Caco-2 (cell line): ENCODE results near the gene FCAMR. TPM values are rescaled to one million over a fixed set of nuclear protein-coding genes. Genes with fewer than 3 reads are reported as not detected.

Experiments used
- BruUV-seq: library from RNA; stranded (reverse); fragments of 400-500 nt; replicated peaks from 2 replicates; lab custom pipeline; 2021; lab: Mats Ljungman, UMichigan
- CTCF ChIA-PET: fragments of 300-600 bp; sonication (Branson Sonifier 250); formaldehyde crosslinking; loops from one replicate; lab custom pipeline; 2022; ENCODE audit warnings: antibody characterized with exemption; lab: Charles Lee
- POLR2A ChIA-PET: fragments of 300-600 bp; sonication (Branson Sonifier 250); formaldehyde crosslinking; loops from one replicate; lab custom pipeline; 2022; ENCODE audit warnings: antibody characterized with exemption; lab: Charles Lee
- DNase-seq, 2 experiments: peaks; one replicate each; pipeline versions ENCODE4 v3.0.0 to v3.0.0-alpha.2; 2020 to 2022
- H3K27me3 ChIP-seq: replicated peaks from 2 replicates; pipeline ENCODE4 v1.6.0; 2011; ENCODE audit warnings: low read length; ENCODE audit not compliant: control insufficient read depth, insufficient read depth
- H3K36me3 ChIP-seq: 2 replicates; pipeline ENCODE4 v1.5.1; 2011; ENCODE audit warnings: low read length; ENCODE audit not compliant: control insufficient read depth, insufficient read depth
- H3K4me1 ChIP-seq: fragments of 250-450 bp; sonication (Bioruptor Pico); 2 replicates; pipeline ENCODE4 v1.5.1; 2020; ENCODE audit warnings: mild to moderate bottlenecking
- H3K4me3 ChIP-seq: 2 replicates; pipeline ENCODE4 v1.5.1; 2011; ENCODE audit warnings: low read depth, mild to moderate bottlenecking, control low read depth, low read length
- H3K9me3 ChIP-seq: fragments of 250-450 bp; sonication (Bioruptor Pico); 2 replicates; pipeline ENCODE4 v1.5.1; 2020; ENCODE audit warnings: mild to moderate bottlenecking, moderate library complexity
- H3K27ac Mint-ChIP-seq: one replicate; pipeline ENCODE4 v1.8.0; 2022; ENCODE audit warnings: mixed read lengths; ENCODE audit not compliant: unreplicated experiment
- H3K27me3 Mint-ChIP-seq: one replicate; pipeline ENCODE4 v1.8.0; 2022; ENCODE audit warnings: mixed read lengths; ENCODE audit not compliant: insufficient read depth, unreplicated experiment
- H3K36me3 Mint-ChIP-seq: one replicate; pipeline ENCODE4 v1.8.0; 2022; ENCODE audit warnings: mild to moderate bottlenecking, mixed read lengths; ENCODE audit not compliant: insufficient read depth, unreplicated experiment
- H3K4me1 Mint-ChIP-seq: one replicate; pipeline ENCODE4 v1.8.0; 2022; ENCODE audit warnings: low read depth, mixed read lengths; ENCODE audit not compliant: unreplicated experiment
- H3K4me3 Mint-ChIP-seq: one replicate; pipeline ENCODE4 v1.8.0; 2022; ENCODE audit warnings: mild to moderate bottlenecking, moderate library complexity, mixed read lengths; ENCODE audit not compliant: unreplicated experiment
- H3K9me3 Mint-ChIP-seq: one replicate; pipeline ENCODE4 v1.8.0; 2022; ENCODE audit warnings: mixed read lengths; ENCODE audit not compliant: unreplicated experiment
- CTCF ChIP-seq, 2 experiments: fragments of 200-600 bp in 1 of 2; IDR thresholded peaks; 1 replicate in 1 of 2; 2 replicates in 1 of 2; pipeline versions ENCODE4 v1.5.1 to v1.8.0; 2011 to 2022; ENCODE audit warnings: antibody characterized with exemption in 1 of 2, control low read depth in 1 of 2, inconsistent platforms in 1 of 2, low read depth in 1 of 2, low read length in 1 of 2, mild to moderate bottlenecking in 1 of 2, moderate library complexity in 1 of 2; ENCODE audit not compliant: insufficient read depth in 1 of 2, severe bottlenecking in 1 of 2, unreplicated experiment in 1 of 2
- intact Hi-C: fragments of 100-400 bp; cut with micrococcal nuclease; formaldehyde crosslinking; loops from one replicate; pipeline ENCODE4 v1.10.0; 2022; ENCODE audit not compliant: unreplicated experiment
- total RNA-seq: library from RNA; stranded (reverse); gene quantifications from 2 replicates; pipeline ENCODE4 v1.2.3, GENCODE V29; 2022

Gene FCAMR
- total RNA-seq, 1 experiment from 2014 or later = 0.18 TPM

DNA sequence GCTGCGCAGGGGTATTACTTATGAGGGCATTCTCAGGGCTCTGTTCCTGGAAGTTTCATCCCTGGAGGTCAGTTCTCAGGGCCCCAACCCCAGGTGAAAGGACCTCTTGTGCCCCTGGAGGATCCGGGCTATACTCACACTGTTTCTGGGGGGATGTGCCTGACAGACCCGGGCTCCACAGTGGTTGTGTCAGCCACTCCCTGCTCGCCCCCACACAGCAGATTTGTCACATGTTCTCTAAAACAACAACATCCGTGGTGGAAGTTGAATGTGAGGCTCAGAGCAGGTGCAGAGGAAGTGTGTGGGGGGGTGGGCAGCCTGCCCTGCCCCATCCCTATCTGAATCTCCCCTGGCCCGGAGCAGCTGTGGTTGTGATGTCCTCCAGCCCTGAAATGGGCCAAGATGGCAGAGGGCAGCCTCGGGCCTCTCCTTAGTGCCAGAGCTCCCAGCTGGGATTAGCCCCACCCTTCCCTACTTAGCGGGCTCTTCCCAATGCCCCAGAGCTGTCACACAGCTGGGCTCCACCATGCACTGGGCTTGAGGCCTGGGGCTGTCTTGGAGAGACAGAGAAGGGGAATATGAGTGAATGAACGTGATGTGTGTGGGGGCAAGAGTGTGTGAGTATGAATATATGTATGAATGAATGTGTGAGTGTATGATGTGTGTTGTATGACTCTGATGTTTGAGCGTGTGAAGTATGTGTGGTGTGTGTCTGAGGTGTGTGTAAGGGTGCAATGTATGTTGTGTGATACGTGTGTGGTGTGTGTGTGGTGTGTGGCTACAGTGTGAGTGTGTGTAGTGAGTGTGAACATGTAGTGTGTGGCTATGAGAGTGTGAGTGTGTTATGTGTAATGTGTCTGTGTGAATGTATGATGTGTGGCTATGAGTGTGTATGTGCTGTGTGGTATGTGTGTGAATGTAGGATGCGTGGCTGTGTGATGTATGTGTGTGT, 47.0 kb downstream of the FCAMR start:
- Histone ChIP-seq H3K4me3 (no peak overlapping the region), H3K36me3 (no peaks in the 10 kb centered on the region), H3K4me1 (peaks cover 11% of the 10 kb centered on the region), H3K27me3 (no peaks in the 10 kb centered on the region), H3K9me3 (no peaks in the 10 kb centered on the region)
- H3K27ac Mint-ChIP-seq = no peak overlapping the region
- H3K9me3 Mint-ChIP-seq = no peaks in the 10 kb centered on the region
- TF ChIP-seq CTCF (IDR thresholded peaks at IDR 0.05; ENCODE audit: insufficient read depth in 1 of 2, low read depth in 1 of 2, low read length in 1 of 2, severe bottlenecking in 1 of 2, unreplicated experiment in 1 of 2) = no peak
- no peaks in the 10 kb centered on the region for H3K27me3 Mint-ChIP-seq
- CTCF ChIA-PET = no interaction called here
- H3K4me1 Mint-ChIP-seq = no peaks in the 10 kb centered on the region
- BruUV-seq = no TSS peak
- POLR2A ChIA-PET = no interaction called here
- intact Hi-C loops = no loop called here
- no peak for DNase-seq
- H3K36me3 Mint-ChIP-seq = no peaks in the 10 kb centered on the region
- H3K4me3 Mint-ChIP-seq = no peak overlapping the region

GRCh38 chr1:206922524-206922923, 47.7 kb downstream of the FCAMR start:
- TF ChIP-seq CTCF (IDR thresholded peaks at IDR 0.05; ENCODE audit: insufficient read depth in 1 of 2, low read depth in 1 of 2, low read length in 1 of 2, severe bottlenecking in 1 of 2, unreplicated experiment in 1 of 2) = no peak
- ChIA-PET POLR2A (no interaction called here), CTCF (no interaction called here)
- Mint-ChIP-seq H3K27me3 (no peaks in the 10 kb centered on the region), H3K4me1 (no peaks in the 10 kb centered on the region), H3K4me3 (no peak overlapping the region), H3K27ac (no peak overlapping the region), H3K36me3 (no peaks in the 10 kb centered on the region), H3K9me3 (no peaks in the 10 kb centered on the region)
- Histone ChIP-seq H3K36me3 (no peaks in the 10 kb centered on the region), H3K27me3 (no peaks in the 10 kb centered on the region), H3K4me3 (no peak overlapping the region), H3K4me1 (peaks cover 6% of the 10 kb centered on the region), H3K9me3 (no peaks in the 10 kb centered on the region)
- BruUV-seq = no TSS peak
- intact Hi-C loops = no loop called here
- no peak for DNase-seq

- Mint-ChIP-seq H3K4me1 (no peaks in the 10 kb centered on the region), H3K36me3 (no peaks in the 10 kb centered on the region), H3K9me3 (no peaks in the 10 kb centered on the region), H3K4me3 (no peak within 1 kb of the TSS), H3K27me3 (peaks cover under 1% of the 10 kb centered on the region), H3K27ac (no peak within 1 kb of the TSS)
- no TSS peak for BruUV-seq
- intact Hi-C loops = no loop called here
- ChIA-PET CTCF (no interaction called here), POLR2A (no interaction called here)
- H3K4me1 ChIP-seq = no peaks in the 10 kb centered on the region
- H3K36me3 ChIP-seq = no peaks in the 10 kb centered on the region
- no peaks in the 10 kb centered on the region for H3K27me3 ChIP-seq
- no peak for DNase-seq
- no peak for TF ChIP-seq CTCF (IDR thresholded peaks at IDR 0.05; ENCODE audit: insufficient read depth in 1 of 2, low read depth in 1 of 2, low read length in 1 of 2, severe bottlenecking in 1 of 2, unreplicated experiment in 1 of 2)
- H3K9me3 ChIP-seq = no peaks in the 10 kb centered on the region
- H3K4me3 ChIP-seq = no peak within 1 kb of the TSS
These were observed 48.4 kb downstream of the FCAMR start, which contains the start of gene FCMR for GRCh38 chr1:206921772-206922265. TSS of gene FCMR (minus strand) at chr1:206921941. CDS start at chr1:206921854, 87 bp downstream.
